GM12892 (cell line): ENCODE results near the gene ALPK3.
"Not testable (repeated sequence)": the region's sequence is repeated elsewhere in the genome, so short reads cannot be mapped to it uniquely, and the experiment has no call there.

Experiments
- DNase-seq: peaks from one replicate; pipeline ENCODE4 v3.0.0; 2011; ENCODE audit not compliant: insufficient read length
- FAIRE-seq: peaks from 2 replicates; lab custom pipeline; 2011; peaks lifted over from hg19 to GRCh38; lab: Jason Lieb, UNC
- POLR2A ChIP-seq: IDR thresholded peaks from 2 replicates; pipeline ENCODE4 v1.6.1; 2011; ENCODE audit warnings: low read depth, low read length, control low read depth
- POLR2AphosphoS5 ChIP-seq: IDR thresholded peaks from 2 replicates; pipeline ENCODE4 v1.6.1; 2011; ENCODE audit warnings: low read depth, low read length, control low read depth
- TAF1 ChIP-seq: IDR thresholded peaks from 2 replicates; pipeline ENCODE4 v1.6.1; 2011; ENCODE audit warnings: low read depth, mild to moderate bottlenecking, control low read depth, low read length, borderline replicate concordance

Gene ALPK3

DNA sequence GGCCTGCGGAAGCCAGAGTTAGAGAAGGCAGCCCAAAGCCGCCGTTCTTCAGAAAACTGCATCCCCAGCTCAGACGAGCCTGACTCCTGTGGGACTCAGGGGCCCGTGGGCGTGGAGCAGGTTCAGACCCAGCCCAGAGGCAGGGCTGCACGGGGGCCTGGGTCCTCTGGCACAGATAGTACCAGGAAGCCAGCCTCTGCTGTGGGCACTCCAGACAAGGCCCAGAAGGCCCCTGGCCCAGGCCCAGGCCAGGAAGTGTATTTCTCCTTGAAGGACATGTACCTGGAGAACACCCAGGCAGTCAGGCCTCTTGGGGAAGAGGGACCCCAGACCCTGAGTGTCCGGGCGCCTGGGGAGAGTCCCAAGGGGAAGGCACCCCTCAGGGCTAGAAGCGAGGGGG, 23.1 kb downstream of the ALPK3 start:
- no peak for TF ChIP-seq POLR2A
- TF ChIP-seq TAF1 = no peak
- no peak for TF ChIP-seq POLR2AphosphoS5
- DNase-seq (no peak), FAIRE-seq (no peak)

DNA sequence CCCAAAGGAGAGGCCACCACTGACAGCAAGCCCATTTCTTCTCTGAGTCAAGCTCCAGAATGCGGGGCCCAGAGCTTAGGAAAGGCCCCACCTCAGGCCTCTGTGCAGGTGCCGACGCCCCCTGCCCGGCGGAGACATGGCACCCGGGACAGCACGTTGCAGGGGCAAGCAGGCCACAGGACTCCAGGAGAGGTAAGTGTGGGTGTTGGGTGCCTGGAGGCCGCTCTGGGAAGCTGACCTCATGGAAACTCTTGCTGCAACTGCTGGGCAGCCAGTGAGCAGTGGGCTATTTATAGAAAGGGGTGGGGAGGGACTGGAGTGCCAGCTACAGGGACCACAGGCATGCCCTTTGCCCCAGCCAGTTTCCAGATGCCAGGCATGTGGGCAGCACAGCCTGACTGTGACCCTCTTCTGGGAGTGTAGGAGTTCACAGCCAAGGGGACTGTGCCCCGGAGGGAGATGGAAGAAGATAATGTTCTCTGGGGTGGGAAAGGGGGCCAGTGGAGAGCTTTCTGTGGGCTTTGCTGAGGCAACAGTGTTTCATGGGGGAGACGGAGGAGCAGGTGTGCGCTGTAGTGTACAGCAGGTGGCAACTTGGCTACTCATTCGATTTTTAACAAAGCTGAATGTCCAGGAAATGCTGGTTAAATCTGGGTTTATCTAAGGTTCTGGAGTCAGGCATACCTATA, 23.7 kb downstream of the ALPK3 start:
- FAIRE-seq = no peak
- TF ChIP-seq POLR2A = no peak
- TF ChIP-seq POLR2AphosphoS5 = no peak
- TF ChIP-seq TAF1 = no peak
- no peak for DNase-seq

DNA sequence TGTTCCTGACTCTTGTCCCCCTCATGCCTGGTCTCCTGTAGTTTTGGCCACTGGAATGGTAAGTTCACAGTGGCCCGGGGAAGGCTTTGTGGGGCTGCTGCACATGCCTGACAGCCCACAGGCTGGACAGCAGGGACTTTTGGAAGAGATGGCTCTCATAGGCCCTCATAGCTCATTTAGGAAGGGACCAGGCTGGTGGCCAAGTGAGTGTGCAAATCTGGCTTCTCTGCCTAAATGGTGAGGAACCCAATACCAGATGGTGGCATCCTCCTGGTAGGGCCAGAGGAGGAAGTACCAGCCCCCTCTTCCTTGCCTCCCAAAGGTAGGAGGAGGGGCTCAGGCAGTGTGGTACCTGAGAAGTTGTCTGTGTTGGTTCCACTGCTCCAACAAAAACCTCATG, 25.6 kb downstream of the ALPK3 start:
- DNase-seq (no peak), FAIRE-seq (no peak)
- no peak for TF ChIP-seq POLR2AphosphoS5
- no peak for TF ChIP-seq POLR2A
- no peak for TF ChIP-seq TAF1

DNA sequence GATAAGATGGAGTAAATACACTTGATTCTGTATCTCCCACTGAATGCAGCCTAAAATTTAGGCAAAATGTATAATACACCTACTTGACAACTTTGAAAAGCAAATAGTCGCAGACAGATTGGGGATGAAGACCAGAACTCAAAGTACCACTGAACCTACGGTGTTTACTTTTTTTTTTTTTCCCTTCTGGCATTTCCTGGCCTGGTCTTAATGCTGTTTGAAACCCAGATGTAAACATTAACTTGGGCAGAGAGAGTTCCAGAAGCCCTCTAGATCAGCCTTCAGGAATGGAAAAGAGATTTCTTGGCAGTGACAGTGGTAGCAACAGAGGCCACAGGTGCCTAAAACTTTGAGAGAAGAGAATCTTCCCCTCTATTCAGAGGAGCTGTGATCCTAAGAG, 27.8 kb downstream of the ALPK3 start:
- TF ChIP-seq TAF1 = no peak
- no peak for TF ChIP-seq POLR2A
- no peak for TF ChIP-seq POLR2AphosphoS5
- DNase-seq (no peak), FAIRE-seq (no peak)

DNA sequence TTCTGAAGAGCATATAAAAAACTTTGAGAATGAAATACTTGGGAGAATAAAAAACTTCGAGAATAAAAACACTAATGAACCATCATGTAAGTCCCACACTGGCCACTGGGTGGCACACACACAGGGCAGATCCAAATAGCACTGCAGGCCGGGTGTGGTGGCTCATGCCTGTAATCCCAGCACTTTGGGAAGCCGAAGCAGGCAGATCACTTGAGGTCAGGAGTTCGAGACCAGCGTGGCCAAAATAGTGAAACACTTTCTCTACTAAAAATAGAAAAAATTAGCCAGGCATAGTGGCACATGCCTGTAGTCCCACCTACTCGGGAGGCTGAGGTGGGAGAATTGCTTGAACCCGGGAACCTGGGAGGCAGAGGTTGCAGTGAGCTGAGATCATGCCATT, 28.5 kb downstream of the ALPK3 start:
- not testable (repeated sequence) for DNase-seq, FAIRE-seq

DNA sequence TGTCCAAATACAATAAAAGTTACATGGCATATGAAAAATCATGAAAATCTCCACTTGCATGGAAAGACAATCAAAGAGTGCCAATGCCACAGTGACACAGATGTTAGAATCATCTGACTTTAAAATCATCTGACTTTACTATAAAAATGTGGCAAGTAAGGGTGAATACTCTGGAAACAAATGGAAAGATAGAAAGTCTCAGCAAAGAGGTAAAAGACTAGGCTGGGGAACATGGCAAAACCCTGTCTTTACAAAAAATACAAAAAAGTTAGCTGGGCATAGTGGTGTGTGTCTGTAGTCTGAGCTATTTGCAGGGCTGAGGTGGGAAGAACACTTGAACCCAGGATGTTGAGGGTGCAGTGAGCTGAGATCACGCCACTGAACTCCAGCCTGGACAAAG, 29.1 kb downstream of the ALPK3 start:
- FAIRE-seq (no peak), DNase-seq (no peak)
- no peak for TF ChIP-seq POLR2AphosphoS5
- no peak for TF ChIP-seq POLR2A
- no peak for TF ChIP-seq TAF1

DNA sequence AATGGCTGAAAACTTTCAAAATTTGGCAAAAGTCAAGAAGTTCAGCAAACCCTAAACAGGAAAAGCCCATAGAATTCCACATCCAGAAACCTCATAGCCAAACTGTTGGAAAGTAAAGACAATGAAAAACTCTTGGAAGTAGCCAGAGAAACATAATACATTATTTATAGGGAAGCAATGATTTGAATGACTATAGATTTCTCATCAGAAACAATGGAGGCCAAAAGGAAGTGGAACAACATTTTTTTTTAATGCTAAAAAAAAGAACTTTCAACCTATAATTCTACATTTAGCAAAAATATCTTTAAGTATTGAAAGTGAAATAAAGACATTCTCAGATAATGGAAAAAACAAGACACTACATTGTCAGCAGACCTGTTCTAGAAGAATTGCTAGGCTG, 30.2 kb downstream of the ALPK3 start:
- TF ChIP-seq TAF1 (no peak), POLR2AphosphoS5 (no peak), POLR2A (no peak)
- FAIRE-seq = no peak
- DNase-seq = no peak

DNA sequence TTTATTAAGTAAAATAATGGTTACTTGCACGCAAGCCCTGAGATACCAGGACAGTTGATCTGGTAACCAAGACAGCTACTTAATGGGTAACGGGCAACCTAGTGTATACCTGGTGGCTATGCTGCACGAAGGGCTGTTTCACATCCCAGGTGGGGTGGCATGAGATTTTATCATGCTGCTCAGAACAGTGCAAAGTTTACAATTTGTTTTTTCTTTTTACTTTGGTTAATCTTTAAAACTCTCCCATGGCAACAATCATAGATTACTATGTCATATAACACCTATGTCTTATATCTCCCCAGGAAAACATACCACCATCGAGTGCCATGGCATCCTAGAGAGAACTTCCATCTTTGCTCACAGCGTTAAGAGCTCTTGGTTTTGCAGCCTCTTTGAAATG, 35.1 kb downstream of the ALPK3 start:
- FAIRE-seq (no peak), DNase-seq (no peak)
- no peak for TF ChIP-seq POLR2AphosphoS5
- no peak for TF ChIP-seq POLR2A
- no peak for TF ChIP-seq TAF1

- DNase-seq (no peak), FAIRE-seq (no peak)
- TF ChIP-seq POLR2AphosphoS5 (no peak), POLR2A (no peak), TAF1 (no peak)
Observed at GRCh38 chr15:84855136-84855535, 38.0 kb downstream of the ALPK3 start.

- no peak for DNase-seq
- TF ChIP-seq POLR2A (no peak), TAF1 (no peak), POLR2AphosphoS5 (no peak)
- FAIRE-seq = no peak
Observed at GRCh38 chr15:84855765-84856164, 38.6 kb downstream of the ALPK3 start.

GRCh38 chr15:84856731-84857417, 39.7 kb downstream of the ALPK3 start:
- FAIRE-seq = no peak
- TF ChIP-seq POLR2AphosphoS5 = no peak
- TF ChIP-seq POLR2A = no peak
- no peak for TF ChIP-seq TAF1
- DNase-seq = no peak

DNA sequence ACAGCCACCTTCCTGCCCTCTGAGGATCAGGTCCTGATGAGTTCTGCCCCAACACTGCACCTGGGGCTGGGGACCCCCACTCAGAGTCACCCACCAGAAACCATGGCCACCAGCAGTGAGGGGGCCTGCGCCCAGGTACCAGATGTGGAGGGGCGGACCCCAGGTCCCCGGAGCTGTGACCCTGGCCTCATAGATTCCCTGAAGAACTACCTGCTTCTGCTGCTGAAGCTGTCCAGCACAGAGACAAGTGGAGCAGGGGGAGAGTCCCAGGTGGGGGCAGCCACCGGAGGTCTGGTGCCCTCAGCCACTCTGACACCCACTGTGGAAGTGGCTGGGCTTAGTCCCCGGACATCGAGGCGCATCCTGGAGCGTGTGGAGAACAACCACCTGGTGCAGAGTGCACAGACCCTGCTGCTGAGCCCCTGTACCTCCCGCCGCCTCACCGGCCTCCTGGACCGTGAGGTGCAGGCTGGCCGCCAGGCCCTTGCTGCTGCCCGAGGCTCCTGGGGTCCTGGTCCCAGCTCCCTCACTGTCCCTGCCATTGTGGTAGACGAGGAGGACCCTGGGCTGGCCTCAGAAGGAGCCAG, 40.4 kb downstream of the ALPK3 start:
- DNase-seq (no peak), FAIRE-seq (no peak)
- TF ChIP-seq TAF1 (no peak), POLR2A (no peak)
